GM21576 (cell line): Measurements from ENCODE around the gene ADAMTS7.
"Not testable (repeated sequence)": the region's sequence is repeated elsewhere in the genome, so short reads cannot be mapped to it uniquely, and the experiment has no call there.

ENCODE experiments used
- ATAC-seq: cut with Tn5 transposase; IDR thresholded peaks from one replicate; pipeline ENCODE4 v1.9.1; 2021; ENCODE audit warnings: mild to moderate bottlenecking, moderate library complexity; ENCODE audit not compliant: unreplicated experiment

The ADAMTS7 gene

GRCh38 chr15:78753751-78754535 lies 57.3 kb downstream of the ADAMTS7 start:
- ATAC-seq, result not testable (repeated sequence)

- ATAC-seq, result not testable (repeated sequence)
These were observed 58.0 kb downstream of the ADAMTS7 start for GRCh38 chr15:78753359-78753659.

- ATAC-seq, result no peak
These were observed 58.5 kb downstream of the ADAMTS7 start for GRCh38 chr15:78752492-78753358.

GRCh38 chr15:78751602-78751979 lies 59.7 kb downstream of the ADAMTS7 start:
- no peak for ATAC-seq

GRCh38 chr15:78750974-78751601 lies 60.2 kb downstream of the ADAMTS7 start:
- ATAC-seq, result peak; percentile 88

GRCh38 chr15:78750566-78750965 lies 60.7 kb downstream of the ADAMTS7 start:
- no peak for ATAC-seq

GRCh38 chr15:78749831-78750230 lies 61.4 kb downstream of the ADAMTS7 start:
- no peak for ATAC-seq

GRCh38 chr15:78747877-78748276 lies 63.4 kb downstream of the ADAMTS7 start:
- not testable (repeated sequence) for ATAC-seq

- not testable (repeated sequence) for ATAC-seq
These were observed 69.6 kb downstream of the ADAMTS7 start for GRCh38 chr15:78741674-78742073.

GRCh38 chr15:78740904-78741274 lies 70.4 kb downstream of the ADAMTS7 start:
- no peak for ATAC-seq

GRCh38 chr15:78739996-78740903 lies 71.0 kb downstream of the ADAMTS7 start:
- peak; percentile 55 for ATAC-seq

- ATAC-seq, result no peak
These were observed 72.1 kb downstream of the ADAMTS7 start for GRCh38 chr15:78739206-78739605.

GRCh38 chr15:78737931-78738558 lies 73.2 kb downstream of the ADAMTS7 start:
- ATAC-seq, result not testable (repeated sequence)

- ATAC-seq, result no peak
These were observed 74.0 kb downstream of the ADAMTS7 start for GRCh38 chr15:78737187-78737820.

- not testable (repeated sequence) for ATAC-seq
These were observed 75.0 kb downstream of the ADAMTS7 start for GRCh38 chr15:78736286-78736685.

- no peak for ATAC-seq
These were observed 76.7 kb downstream of the ADAMTS7 start for GRCh38 chr15:78734451-78735064.

- ATAC-seq, result no peak
These were observed 78.6 kb downstream of the ADAMTS7 start for GRCh38 chr15:78732634-78733033.

- no peak for ATAC-seq
These were observed 80.3 kb downstream of the ADAMTS7 start for GRCh38 chr15:78730955-78731354.

GRCh38 chr15:78728427-78728826 lies 82.8 kb downstream of the ADAMTS7 start:
- ATAC-seq, result not testable (repeated sequence)
